Adrenal gland (tissue), 5 donors: ENCODE measurements around the gene FBXW8.

Experiments used
- CTCF ChIP-seq, 6 experiments: fragments of 450-650 bp in 4 of 6; fragments of 200-600 bp in 2 of 6; sonication (generic) in 1 of 6; IDR thresholded peaks; 1 replicate in 5 of 6; 2 replicates in 1 of 6; pipeline versions ENCODE4 v1.5.1 to v1.8.0; 2016 to 2021; ENCODE audit warnings: antibody characterized with exemption in 6 of 6, mild to moderate bottlenecking in 2 of 6, moderate library complexity in 1 of 6
- POLR2A ChIP-seq, 2 donors: fragments of 450-650 bp; IDR thresholded peaks; one replicate each; pipeline ENCODE4 v1.6.1; 2017; ENCODE audit warnings: antibody characterized with exemption in 2 of 2, mild to moderate bottlenecking in 2 of 2, moderate library complexity in 1 of 2
- donor health status: DM: no; HTN: no; CAD: no.

GRCh38 chr12:116903818-116904217, 6.9 kb upstream of the FBXW8 start:
- TF ChIP-seq CTCF (IDR thresholded peaks at IDR 0.05) (no peak), POLR2A (IDR thresholded peaks at IDR 0.05) (no peak)
